ENCODE results near the gene MAML3.

MAML3 gene

GRCh38 chr4:139889901-139890300 lies 264.1 kb downstream of the MAML3 start:
- no peak for DNase-seq

- no peak for DNase-seq
Measured at GRCh38 chr4:139889264-139889663, 264.7 kb downstream of the MAML3 start.

GRCh38 chr4:139887962-139888735 lies 265.8 kb downstream of the MAML3 start:
- no peak for DNase-seq

GRCh38 chr4:139887376-139887802 lies 266.6 kb downstream of the MAML3 start:
- no peak for DNase-seq

GRCh38 chr4:139886798-139887197 lies 267.2 kb downstream of the MAML3 start:
- DNase-seq = no peak

GRCh38 chr4:139884438-139884837 lies 269.5 kb downstream of the MAML3 start:
- DNase-seq = no peak

- DNase-seq = no peak
Measured at GRCh38 chr4:139880841-139881240, 273.1 kb downstream of the MAML3 start.

GRCh38 chr4:139878050-139878449 lies 275.9 kb downstream of the MAML3 start:
- no peak for DNase-seq

- DNase-seq = no peak
Measured at GRCh38 chr4:139876337-139876941, 277.5 kb downstream of the MAML3 start.

- no peak for DNase-seq
Measured at GRCh38 chr4:139875411-139875825, 278.6 kb downstream of the MAML3 start.

- DNase-seq = no peak
Measured at GRCh38 chr4:139873111-139873860, 280.7 kb downstream of the MAML3 start.

GRCh38 chr4:139872274-139872673 lies 281.7 kb downstream of the MAML3 start:
- DNase-seq = peak; percentile 5

- DNase-seq = no peak
Measured at GRCh38 chr4:139869810-139870209, 284.2 kb downstream of the MAML3 start.

- DNase-seq = no peak
Measured at GRCh38 chr4:139866276-139866962, 287.6 kb downstream of the MAML3 start.

GRCh38 chr4:139865537-139865936 lies 288.4 kb downstream of the MAML3 start:
- no peak for DNase-seq

GRCh38 chr4:139863531-139863930 lies 290.5 kb downstream of the MAML3 start:
- DNase-seq = no peak

- DNase-seq = no peak
Measured at GRCh38 chr4:139861471-139861870, 292.5 kb downstream of the MAML3 start.

- no peak for DNase-seq
Measured at GRCh38 chr4:139860435-139861024, 293.5 kb downstream of the MAML3 start.

- DNase-seq = no peak
Measured at GRCh38 chr4:139859876-139860275, 294.1 kb downstream of the MAML3 start.

- DNase-seq = no peak
Measured at GRCh38 chr4:139858436-139859205, 295.4 kb downstream of the MAML3 start.

GRCh38 chr4:139857977-139858376 lies 296.0 kb downstream of the MAML3 start:
- no peak for DNase-seq

GRCh38 chr4:139857021-139857420 lies 297.0 kb downstream of the MAML3 start:
- no peak for DNase-seq
